ENCODE results near the gene PSD. TPM values are rescaled to one million over a fixed set of nuclear protein-coding genes. Genes with fewer than 3 reads are reported as not detected.

PSD gene
- total RNA-seq, 6 donors from 2014 or later: 1.1 to 28.3 (median 3.5) TPM

DNA sequence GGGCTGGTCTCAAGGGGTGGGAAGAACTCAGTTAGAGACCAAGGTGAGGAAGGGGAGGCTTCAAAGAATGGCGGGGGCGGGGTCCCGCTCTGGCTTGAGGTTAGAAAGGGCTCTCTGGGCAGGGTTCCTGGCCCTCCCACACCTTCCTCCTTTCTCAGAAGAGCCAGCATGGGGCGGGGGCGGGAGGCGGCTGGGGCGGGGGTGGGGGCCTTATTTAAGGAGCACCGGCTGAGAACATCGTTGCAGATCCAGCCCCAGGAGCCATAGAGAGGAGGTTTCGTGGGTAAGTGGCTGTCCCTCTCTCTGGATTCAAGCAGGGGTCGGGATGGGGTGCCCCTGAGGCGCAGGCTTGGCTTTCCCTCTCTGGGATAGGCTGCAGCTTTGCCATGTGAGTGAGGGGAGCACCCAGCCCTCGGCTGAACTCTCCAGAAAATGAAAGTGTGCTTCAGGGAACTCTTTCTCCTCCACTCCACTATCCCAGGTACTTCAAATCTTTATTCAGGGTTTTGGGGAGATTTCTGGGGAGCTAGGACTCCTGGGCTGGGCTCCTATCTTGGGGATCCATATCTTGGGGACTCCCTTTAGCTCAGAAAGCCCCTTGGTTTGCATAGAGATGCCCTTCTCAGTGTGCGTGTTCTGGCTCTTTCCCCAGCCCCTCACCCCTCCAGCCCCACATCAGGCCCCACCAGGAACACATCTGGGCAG lies 17.1 kb upstream of the PSD start:
- peak in 1 of 2 donors; percentile 61 for DNase-seq
- Histone ChIP-seq H3K27me3 (no peaks in the 10 kb centered on the region), H3K4me1 (peaks cover 22 to 47% (median 44%) of the 10 kb centered on the region in 4 donors), H3K4me3 (peak overlapping the region in 3 of 4 donors; percentile 31 to 51 (median 48)), H3K27ac (peak overlapping the region; percentile 17 to 91 (median 72)), H3K9me3 (no peaks in the 10 kb centered on the region), H3K36me3 (no peaks in the 10 kb centered on the region)
- TF ChIP-seq POLR2AphosphoS5 (IDR thresholded peaks at IDR 0.05) (no peak), EP300 (IDR thresholded peaks at IDR 0.05) (no peak), POLR2A (IDR thresholded peaks at IDR 0.05) (peak in 1 of 4 donors; percentile 35)
- TF ChIP-seq, protein P1, sequence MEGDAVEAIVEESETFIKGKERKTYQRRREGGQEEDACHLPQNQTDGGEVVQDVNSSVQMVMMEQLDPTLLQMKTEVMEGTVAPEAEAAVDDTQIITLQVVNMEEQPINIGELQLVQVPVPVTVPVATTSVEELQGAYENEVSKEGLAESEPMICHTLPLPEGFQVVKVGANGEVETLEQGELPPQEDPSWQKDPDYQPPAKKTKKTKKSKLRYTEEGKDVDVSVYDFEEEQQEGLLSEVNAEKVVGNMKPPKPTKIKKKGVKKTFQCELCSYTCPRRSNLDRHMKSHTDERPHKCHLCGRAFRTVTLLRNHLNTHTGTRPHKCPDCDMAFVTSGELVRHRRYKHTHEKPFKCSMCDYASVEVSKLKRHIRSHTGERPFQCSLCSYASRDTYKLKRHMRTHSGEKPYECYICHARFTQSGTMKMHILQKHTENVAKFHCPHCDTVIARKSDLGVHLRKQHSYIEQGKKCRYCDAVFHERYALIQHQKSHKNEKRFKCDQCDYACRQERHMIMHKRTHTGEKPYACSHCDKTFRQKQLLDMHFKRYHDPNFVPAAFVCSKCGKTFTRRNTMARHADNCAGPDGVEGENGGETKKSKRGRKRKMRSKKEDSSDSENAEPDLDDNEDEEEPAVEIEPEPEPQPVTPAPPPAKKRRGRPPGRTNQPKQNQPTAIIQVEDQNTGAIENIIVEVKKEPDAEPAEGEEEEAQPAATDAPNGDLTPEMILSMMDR (IDR thresholded peaks at IDR 0.05): no peak
- 7 to 29% methylated on average over 2 to 11 of the region's 14 CpGs for WGBS, 2 donors
- peak in 1 of 2 donors; percentile 6 for ATAC-seq (ENCODE audit: low FRiP score in 2 of 2)

DNA sequence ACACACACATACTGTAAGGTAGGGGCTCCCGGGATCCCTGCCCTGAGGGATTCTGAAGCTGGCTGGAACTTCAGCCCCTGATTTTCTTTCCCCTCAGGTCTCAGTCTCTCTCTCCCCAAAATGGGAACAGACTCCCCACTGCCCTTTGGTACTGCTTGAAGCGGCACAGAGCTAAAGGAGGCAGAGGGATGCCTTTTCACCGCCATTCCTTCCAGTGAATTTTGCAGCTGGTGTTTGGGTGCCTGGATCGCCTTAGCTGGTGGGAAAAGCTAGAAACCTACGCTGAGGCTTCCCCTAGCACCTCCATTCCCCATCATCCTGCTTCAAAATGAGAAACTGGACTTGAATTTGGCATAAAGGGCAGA lies 16.5 kb upstream of the PSD start:
- Histone ChIP-seq H3K4me1 (peaks cover 22 to 47% (median 43%) of the 10 kb centered on the region in 4 donors), H3K36me3 (no peaks in the 10 kb centered on the region), H3K27me3 (no peaks in the 10 kb centered on the region), H3K4me3 (peak overlapping the region in 3 of 4 donors; percentile 31 to 51 (median 48)), H3K27ac (peak overlapping the region; percentile 17 to 91 (median 72)), H3K9me3 (no peaks in the 10 kb centered on the region)
- no peak for DNase-seq
- 54 to 57% methylated on average over 4 to 5 of the region's 5 CpGs for WGBS, 2 donors
- TF ChIP-seq, protein P1 (IDR thresholded peaks at IDR 0.05): no peak
- TF ChIP-seq POLR2AphosphoS5 (IDR thresholded peaks at IDR 0.05): no peak
- TF ChIP-seq POLR2A (IDR thresholded peaks at IDR 0.05): no peak
- no peak for TF ChIP-seq EP300 (IDR thresholded peaks at IDR 0.05)
- no peak for ATAC-seq (ENCODE audit: low FRiP score in 2 of 2)

DNA sequence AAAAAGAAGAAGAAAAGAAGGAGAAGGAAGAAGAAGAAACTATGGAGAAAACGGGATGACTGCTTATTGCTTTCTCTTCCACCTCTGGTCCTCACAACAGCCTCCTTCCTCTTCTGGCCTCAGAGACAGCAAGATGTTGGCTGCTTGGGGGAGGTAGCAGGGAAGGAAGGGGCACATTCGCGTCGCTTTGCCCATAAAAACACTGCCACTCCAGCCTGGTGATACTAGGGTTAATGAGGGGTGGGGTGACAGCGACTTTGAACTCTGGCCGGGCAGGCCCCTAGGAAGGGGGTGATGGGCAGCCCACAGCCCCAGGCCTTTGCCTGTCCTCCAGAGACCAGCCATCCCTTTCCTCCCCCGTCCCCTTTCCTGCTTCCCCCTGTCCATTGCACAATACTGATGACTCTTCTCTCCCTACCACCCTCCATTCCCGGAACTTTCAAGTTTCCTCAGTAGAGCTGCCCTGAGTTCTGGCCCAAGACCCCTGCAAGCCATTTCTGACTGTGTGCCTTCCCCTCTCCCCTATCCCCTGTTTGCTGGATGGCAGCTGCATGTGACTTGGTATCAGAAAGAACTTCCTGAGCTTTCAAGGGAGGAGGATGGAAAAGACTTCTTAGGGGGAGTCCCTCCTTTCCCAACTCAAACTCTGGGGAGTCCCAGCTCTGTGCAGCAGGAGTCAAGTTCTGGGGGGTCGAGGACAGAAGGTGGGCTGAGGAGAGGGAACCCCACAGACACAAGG lies 16.0 kb upstream of the PSD start:
- TF ChIP-seq POLR2AphosphoS5 (IDR thresholded peaks at IDR 0.05): peak in 1 of 2 donors; percentile 36
- TF ChIP-seq, protein P1 (IDR thresholded peaks at IDR 0.05): no peak
- no peak for TF ChIP-seq EP300 (IDR thresholded peaks at IDR 0.05)
- TF ChIP-seq POLR2A (IDR thresholded peaks at IDR 0.05): peak in 1 of 4 donors; percentile 27
- ATAC-seq (ENCODE audit: low FRiP score in 2 of 2): peak in 1 of 2 donors; percentile 47
- Histone ChIP-seq H3K36me3 (no peaks in the 10 kb centered on the region), H3K4me3 (peak overlapping the region in 1 of 4 donors; percentile 51), H3K4me1 (peaks cover 22 to 47% (median 42%) of the 10 kb centered on the region in 4 donors), H3K9me3 (no peaks in the 10 kb centered on the region), H3K27ac (peak overlapping the region; percentile 17 to 91 (median 72)), H3K27me3 (no peaks in the 10 kb centered on the region)
- no peak for DNase-seq
- 29 to 32% methylated on average over 9 of the region's 9 CpGs for WGBS, 2 donors

DNA sequence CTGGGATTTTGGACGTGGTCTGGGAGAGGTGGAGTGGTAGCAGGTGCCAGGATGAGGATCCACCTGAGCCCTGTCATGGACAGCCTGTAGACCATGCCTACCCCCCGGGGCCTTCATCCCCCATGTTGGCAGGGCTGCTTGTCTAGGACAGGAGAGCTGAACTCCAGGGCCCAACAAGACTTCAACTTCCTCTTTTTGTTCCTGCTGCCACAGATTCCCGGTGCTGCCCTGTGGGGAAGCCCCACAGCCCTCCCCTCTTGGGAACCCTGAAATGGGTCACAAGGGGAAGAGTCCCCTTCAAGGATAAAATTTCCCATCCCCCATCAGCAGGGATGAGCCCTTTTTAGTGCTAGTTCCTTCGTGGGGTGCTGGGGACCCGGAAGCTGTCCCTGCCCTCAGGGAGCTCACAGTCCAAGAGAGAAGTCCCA lies 15.0 kb upstream of the PSD start:
- no peaks in the 10 kb centered on the region for H3K9me3 ChIP-seq
- peaks cover 22 to 47% (median 42%) of the 10 kb centered on the region in 4 donors for H3K4me1 ChIP-seq
- WGBS, 2 donors: 52 to 59% methylated on average over 5 of the region's 5 CpGs
- H3K36me3 ChIP-seq: no peaks in the 10 kb centered on the region
- H3K4me3 ChIP-seq: no peak overlapping the region
- ATAC-seq (ENCODE audit: low FRiP score in 2 of 2) (no peak), DNase-seq (peak in 1 of 2 donors; percentile 56)
- H3K27me3 ChIP-seq: no peaks in the 10 kb centered on the region
- TF ChIP-seq POLR2AphosphoS5 (IDR thresholded peaks at IDR 0.05): no peak
- no peak for TF ChIP-seq POLR2A (IDR thresholded peaks at IDR 0.05)
- TF ChIP-seq, protein P1 (IDR thresholded peaks at IDR 0.05): no peak
- TF ChIP-seq EP300 (IDR thresholded peaks at IDR 0.05): no peak
- peak overlapping the region in 2 of 4 donors; percentile 83 to 91 for H3K27ac ChIP-seq
